Measurements from ENCODE around the gene MDM4. TPM values are rescaled to one million over a fixed set of nuclear protein-coding genes. Genes with fewer than 3 reads are reported as not detected.
"Not testable (repeated sequence)": the region's sequence is repeated elsewhere in the genome, so short reads cannot be mapped to it uniquely, and the experiment has no call there.

MDM4 gene
- total RNA-seq, 3 donors from 2014 or later = 57.4 to 70.3 (median 66.0) TPM

DNA sequence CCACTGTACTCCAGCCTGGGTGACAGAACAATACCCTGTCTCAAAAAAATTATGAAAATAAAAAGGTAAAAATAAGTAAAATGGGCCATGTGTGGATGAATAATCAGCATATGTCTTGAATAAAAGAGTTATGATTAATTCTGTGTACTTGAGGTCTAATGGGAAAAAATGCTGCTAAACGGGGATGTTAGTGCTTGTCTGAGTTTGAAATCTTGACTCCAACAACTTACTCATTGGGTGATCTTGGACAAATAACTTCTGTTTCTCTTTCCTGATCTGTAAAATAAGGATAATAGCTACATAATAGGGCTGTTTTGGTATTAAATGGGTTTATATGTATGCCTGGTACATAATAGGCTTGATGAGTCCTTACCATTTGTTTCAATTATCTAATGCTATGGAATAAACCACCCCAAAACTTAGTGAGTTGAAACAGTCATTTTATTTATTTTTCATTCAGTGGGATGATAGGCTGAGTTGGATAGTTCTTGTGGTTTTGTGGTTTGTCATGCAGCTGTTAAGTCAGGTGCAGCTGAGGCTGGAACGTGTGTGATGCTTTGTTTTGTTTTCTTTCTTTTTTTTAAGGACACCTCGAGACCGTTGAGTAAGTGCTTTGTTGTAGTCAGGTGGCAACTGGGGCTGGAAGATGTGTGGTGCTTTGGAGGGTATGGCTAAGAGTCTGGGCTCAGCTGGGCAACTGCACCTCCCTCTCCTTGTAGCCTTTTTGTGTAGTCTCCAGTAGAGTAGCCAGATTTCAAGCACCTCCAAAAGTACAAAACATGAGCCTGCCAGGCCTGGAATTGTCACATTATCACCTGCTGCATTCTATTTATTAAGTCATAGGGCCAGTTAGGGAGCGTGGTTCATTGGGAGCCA, 4.9 kb downstream of the MDM4 start:
- Mint-ChIP-seq H3K4me1 (ENCODE audit: low read depth) (peaks cover 69% of the 10 kb centered on the region), H3K4me3 (peak overlapping the region; percentile 59), H3K9me3 (peaks cover 10% of the 10 kb centered on the region), H3K36me3 (ENCODE audit: insufficient read depth) (peaks cover 36% of the 10 kb centered on the region), H3K27me3 (ENCODE audit: low read depth) (no peaks in the 10 kb centered on the region)
- DNase-seq (peak; percentile 25), ATAC-seq (peak; percentile 58 to 60)

DNA sequence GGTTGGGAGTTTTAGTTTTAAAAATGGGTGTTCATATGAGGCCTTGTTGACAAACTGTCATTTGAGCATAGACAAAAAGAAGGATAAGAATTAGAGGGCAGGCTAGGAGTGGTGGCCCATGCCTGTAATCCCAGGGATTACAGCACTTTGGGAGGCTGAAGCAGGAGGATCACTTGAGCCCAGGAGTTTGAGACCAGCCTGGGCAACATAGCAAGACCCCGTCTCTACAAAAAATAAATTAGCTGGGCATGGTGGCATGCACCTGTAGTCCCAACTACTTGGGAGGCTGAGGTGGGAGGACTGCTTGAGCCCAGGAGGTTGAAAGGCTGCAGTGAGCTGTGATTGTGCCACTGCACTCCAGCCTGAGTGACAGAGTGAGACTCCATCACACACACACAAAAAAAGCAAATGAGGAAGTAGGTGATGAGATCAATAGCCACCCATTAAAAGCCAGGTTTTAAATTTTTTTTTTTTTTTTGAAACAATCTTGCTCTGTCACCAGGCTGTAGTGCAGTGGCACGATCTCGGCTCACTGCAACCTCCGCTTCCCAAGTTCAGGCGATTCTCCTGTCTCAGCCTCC, 5.8 kb downstream of the MDM4 start:
- not testable (repeated sequence) for ATAC-seq; DNase-seq; H3K27me3 Mint-ChIP-seq (ENCODE audit: low read depth); H3K4me3 Mint-ChIP-seq
- peaks cover 38% of the 10 kb centered on the region for H3K36me3 Mint-ChIP-seq (ENCODE audit: insufficient read depth)
- H3K4me1 Mint-ChIP-seq (ENCODE audit: low read depth) = peaks cover 68% of the 10 kb centered on the region
- H3K9me3 Mint-ChIP-seq = peaks cover 10% of the 10 kb centered on the region

DNA sequence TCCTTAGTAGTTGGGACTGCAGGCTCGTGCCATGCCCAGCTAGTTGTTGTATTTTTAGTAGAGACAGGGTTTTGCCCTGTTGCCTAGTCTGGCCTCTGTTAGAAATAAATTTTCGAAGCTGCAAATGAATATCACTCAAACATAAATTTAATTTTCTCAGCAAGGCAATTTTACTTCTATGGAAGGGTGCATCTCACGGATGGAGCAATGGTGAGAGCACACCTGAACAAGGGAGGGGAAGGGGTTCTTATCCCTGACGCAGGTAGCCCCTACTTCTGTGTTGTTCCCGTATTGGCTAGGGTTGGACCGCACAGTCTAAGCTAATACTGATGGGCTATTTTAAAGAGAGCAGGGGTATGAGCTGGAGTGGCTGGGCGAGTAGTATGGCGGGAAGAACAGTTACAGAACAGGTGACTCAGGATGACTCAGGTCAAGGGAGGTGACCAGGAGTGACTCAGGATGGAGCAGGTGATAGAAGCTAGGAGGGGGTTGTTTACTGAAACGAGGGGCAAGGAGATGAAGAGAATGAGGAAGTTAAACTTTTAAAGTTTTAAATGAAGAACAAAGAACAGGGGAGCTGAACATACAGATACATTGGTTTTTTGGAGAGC, 7.5 kb downstream of the MDM4 start:
- ATAC-seq (peak; percentile 30 to 40), DNase-seq (no peak)
- Mint-ChIP-seq H3K4me3 (no peak overlapping the region), H3K36me3 (ENCODE audit: insufficient read depth) (peaks cover 39% of the 10 kb centered on the region), H3K4me1 (ENCODE audit: low read depth) (peaks cover 52% of the 10 kb centered on the region), H3K9me3 (peaks cover 10% of the 10 kb centered on the region), H3K27me3 (ENCODE audit: low read depth) (no peaks in the 10 kb centered on the region)

DNA sequence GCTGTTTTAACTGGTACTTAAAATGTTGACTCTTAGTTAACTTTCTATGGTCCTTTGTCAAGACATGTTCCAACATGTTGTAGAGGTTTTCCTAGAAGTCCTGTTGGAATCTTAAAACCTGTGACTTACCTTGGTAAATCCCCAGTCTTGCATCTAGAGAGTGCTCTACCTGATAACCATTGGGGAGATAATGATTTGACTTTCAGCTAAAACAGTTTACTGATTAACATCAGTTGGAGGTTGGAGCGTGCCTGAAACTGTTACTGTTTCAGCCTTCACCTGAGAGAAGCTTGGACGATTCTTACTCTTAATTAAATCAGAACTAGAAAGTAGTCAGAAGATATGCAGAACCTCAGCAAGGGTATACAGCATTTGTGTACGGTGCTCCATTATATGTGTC, 8.8 kb downstream of the MDM4 start:
- Mint-ChIP-seq H3K36me3 (ENCODE audit: insufficient read depth) (peaks cover 39% of the 10 kb centered on the region), H3K9me3 (peaks cover 10% of the 10 kb centered on the region), H3K4me1 (ENCODE audit: low read depth) (peaks cover 39% of the 10 kb centered on the region), H3K27me3 (ENCODE audit: low read depth) (no peaks in the 10 kb centered on the region), H3K4me3 (peak overlapping the region; percentile 0)
- ATAC-seq (peak in 1 of 2 donors; percentile 20), DNase-seq (no peak)

DNA sequence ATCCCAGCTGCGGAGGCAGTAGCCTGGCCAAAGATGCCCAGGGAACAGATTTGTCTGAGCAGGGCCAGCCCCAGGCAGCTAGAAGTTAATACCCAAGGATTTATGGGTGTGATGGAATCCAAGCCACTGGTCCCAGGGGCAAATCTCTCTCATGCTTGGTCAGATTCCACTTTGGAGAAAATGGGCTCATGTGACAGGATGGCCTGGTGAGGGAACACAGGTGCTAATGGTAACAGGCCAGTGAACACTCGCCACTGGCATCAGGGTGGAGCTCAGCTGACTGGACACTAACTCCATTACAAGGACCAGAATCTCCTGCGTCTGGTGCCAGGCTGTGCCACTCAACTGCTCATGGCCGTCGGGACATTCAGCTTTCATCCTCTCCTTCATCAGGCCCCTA, 12.0 kb downstream of the MDM4 start:
- H3K4me3 Mint-ChIP-seq = no peak overlapping the region
- DNase-seq = no peak
- peaks cover 10% of the 10 kb centered on the region for H3K9me3 Mint-ChIP-seq
- peaks cover 49% of the 10 kb centered on the region for H3K36me3 Mint-ChIP-seq (ENCODE audit: insufficient read depth)
- H3K27me3 Mint-ChIP-seq (ENCODE audit: low read depth) = no peaks in the 10 kb centered on the region
- H3K4me1 Mint-ChIP-seq (ENCODE audit: low read depth) = peaks cover 31% of the 10 kb centered on the region
- no peak for ATAC-seq

DNA sequence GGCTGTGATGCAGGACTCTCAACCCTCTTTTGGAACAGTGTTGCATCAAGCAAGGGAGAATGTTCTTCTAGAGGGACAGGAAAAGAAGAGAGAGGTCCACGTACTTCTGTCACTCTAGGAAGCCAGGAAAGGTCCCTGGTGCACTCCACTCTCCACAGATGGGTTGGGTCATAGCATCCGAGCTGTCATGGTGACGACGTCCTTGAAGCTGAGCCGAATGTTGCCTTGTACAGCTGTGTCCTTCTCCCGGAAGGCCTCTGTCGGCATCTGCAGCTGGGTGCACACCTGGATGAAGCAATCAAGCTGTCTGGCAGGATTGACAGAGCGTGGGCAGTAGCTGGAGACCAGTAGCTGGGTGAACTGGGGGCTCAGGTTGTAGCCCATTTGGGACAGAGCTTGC, 12.5 kb downstream of the MDM4 start:
- ATAC-seq = no peak
- Mint-ChIP-seq H3K9me3 (peaks cover 7% of the 10 kb centered on the region), H3K36me3 (ENCODE audit: insufficient read depth) (peaks cover 46% of the 10 kb centered on the region), H3K4me1 (ENCODE audit: low read depth) (peaks cover 29% of the 10 kb centered on the region), H3K4me3 (no peak overlapping the region), H3K27me3 (ENCODE audit: low read depth) (no peaks in the 10 kb centered on the region)
- no peak for DNase-seq

DNA sequence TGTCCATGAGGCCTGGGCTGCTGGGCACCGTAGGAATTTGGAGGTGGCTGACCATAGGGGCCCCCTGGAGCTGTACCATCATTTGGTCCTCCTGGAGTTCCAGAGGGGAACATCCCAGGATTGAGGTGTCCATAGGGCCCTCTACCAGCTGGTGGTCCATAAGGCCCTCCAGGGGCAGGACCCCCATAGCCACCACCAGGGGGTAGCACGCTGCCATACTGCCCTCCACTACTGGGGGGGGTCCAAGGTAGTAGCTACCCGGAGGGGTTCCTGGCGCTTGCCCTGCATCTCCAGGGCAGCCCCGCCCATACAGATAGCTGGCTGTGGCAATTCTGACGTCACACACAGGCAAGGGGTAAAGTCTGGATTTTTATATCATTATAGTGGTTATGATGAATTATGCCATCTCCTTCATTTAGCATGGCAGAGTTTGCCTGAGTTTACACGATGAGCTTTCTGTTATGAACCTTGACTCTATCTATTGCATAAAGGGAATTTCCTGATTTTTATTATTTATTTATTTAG, 13.2 kb downstream of the MDM4 start:
- DNase-seq (no peak), ATAC-seq (no peak)
- Mint-ChIP-seq H3K4me1 (ENCODE audit: low read depth) (peaks cover 22% of the 10 kb centered on the region), H3K36me3 (ENCODE audit: insufficient read depth) (peaks cover 43% of the 10 kb centered on the region), H3K9me3 (peaks cover 4% of the 10 kb centered on the region), H3K4me3 (no peak overlapping the region), H3K27me3 (ENCODE audit: low read depth) (no peaks in the 10 kb centered on the region)

DNA sequence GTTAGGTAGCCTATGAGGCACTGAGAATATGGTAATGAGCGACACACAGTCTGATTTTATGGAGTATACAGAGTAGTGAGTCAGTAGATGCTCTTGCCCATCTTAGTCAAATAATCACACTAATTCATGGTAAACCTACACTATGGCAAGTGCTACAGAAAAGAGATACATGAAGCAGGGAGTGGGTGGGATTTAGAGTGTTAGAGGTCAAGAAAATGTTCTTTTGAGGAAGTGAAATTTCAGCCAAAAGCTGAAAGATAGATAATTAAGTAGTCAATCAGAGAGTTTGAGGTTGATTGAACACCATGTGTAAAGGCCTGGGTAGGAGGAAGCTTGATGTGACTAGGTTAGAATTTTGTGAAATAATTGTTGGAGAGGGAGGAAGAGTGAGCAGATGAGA, 14.7 kb downstream of the MDM4 start:
- ATAC-seq (peak in 1 of 2 donors; percentile 28), DNase-seq (no peak)
- Mint-ChIP-seq H3K4me1 (ENCODE audit: low read depth) (peaks cover 16% of the 10 kb centered on the region), H3K36me3 (ENCODE audit: insufficient read depth) (peaks cover 38% of the 10 kb centered on the region), H3K9me3 (no peaks in the 10 kb centered on the region), H3K27me3 (ENCODE audit: low read depth) (no peaks in the 10 kb centered on the region), H3K4me3 (no peak overlapping the region)

DNA sequence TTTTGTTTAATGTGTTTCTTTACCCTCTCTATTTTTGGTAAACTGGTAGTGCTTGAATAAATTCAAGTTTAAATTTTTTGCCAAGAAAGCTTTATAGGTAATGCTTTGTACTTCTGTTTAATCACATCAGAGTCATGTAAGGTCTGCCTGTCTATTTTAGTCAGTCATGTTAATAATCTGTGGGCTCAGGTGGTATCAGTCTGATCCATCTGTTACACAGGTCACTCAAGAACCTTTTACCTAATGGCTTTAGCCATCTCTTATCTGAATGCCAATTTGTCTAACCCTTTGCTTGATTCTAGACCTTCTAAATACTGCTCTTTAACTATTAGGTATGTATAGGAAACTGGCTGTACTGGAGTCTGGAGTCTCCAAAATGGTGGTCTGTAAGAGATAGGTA, 16.6 kb downstream of the MDM4 start:
- ATAC-seq (no peak), DNase-seq (no peak)
- no peaks in the 10 kb centered on the region for H3K27me3 Mint-ChIP-seq (ENCODE audit: low read depth)
- H3K9me3 Mint-ChIP-seq = no peaks in the 10 kb centered on the region
- H3K4me1 Mint-ChIP-seq (ENCODE audit: low read depth) = peaks cover 18% of the 10 kb centered on the region
- H3K4me3 Mint-ChIP-seq = no peak overlapping the region
- peaks cover 44% of the 10 kb centered on the region for H3K36me3 Mint-ChIP-seq (ENCODE audit: insufficient read depth)

DNA sequence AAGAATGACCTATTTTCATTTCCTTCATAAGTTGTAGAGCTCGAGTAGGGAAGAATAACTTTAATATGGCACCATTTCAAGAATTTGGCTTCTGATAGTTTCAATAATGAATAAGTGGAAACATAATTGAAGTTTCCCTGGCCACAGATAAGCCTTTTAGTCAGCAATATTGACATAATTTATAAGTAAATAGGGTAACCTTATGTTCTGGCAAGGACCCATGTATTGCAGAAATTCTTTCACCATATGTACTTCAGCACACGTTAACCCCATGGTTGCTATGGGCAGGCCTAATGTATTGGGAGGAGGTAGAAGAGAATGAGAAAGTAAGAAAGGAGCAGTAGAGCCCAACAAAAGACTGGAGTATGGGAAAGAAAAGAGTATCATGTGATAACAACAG, 25.4 kb downstream of the MDM4 start:
- DNase-seq (no peak), ATAC-seq (no peak)
- no peak overlapping the region for H3K4me3 Mint-ChIP-seq
- peaks cover 49% of the 10 kb centered on the region for H3K4me1 Mint-ChIP-seq (ENCODE audit: low read depth)
- H3K9me3 Mint-ChIP-seq = no peaks in the 10 kb centered on the region
- H3K27me3 Mint-ChIP-seq (ENCODE audit: low read depth) = no peaks in the 10 kb centered on the region
- peaks cover 60% of the 10 kb centered on the region for H3K36me3 Mint-ChIP-seq (ENCODE audit: insufficient read depth)

DNA sequence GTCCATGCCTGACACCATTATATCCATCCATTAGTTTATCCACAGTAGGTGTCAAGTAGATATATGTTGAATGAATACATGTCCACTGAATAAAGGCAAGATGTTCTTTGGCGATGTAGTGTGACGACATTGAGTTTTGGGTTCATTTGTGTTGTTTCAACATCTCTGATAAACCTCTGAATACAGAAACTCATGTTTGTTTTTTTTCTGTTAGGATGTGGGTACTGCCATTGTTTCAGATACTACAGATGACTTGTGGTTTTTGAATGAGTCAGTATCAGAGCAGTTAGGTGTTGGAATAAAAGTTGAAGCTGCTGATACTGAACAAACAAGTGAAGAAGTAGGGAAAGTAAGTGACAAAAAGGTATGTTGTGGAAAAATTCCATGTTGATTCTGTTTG, 28.1 kb downstream of the MDM4 start:
- H3K4me3 Mint-ChIP-seq = peak overlapping the region; percentile 5
- ATAC-seq = peak; percentile 92 to 96

DNA sequence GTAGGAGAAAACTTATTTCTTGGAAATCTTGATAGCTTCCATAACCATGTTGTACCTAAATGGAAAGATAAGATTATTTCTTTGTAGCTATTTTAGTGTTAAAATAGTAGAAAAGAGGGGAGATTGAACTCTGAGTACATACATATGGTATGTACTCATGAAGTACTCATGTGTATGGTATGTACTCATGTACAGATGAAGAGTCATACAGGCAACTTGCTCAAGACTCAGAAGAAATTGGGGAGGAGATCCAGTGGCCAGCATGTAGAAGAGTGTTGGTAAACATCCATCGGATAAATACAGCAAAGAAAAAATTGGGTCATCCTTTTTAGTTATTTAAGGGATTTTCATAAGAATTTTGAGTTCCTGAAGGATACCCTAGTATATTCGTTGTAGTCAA, 29.0 kb downstream of the MDM4 start:
- Mint-ChIP-seq H3K4me1 (ENCODE audit: low read depth) (peaks cover 52% of the 10 kb centered on the region), H3K9me3 (no peaks in the 10 kb centered on the region), H3K27me3 (ENCODE audit: low read depth) (no peaks in the 10 kb centered on the region), H3K4me3 (no peak overlapping the region), H3K36me3 (ENCODE audit: insufficient read depth) (peaks cover 70% of the 10 kb centered on the region)
- ATAC-seq (no peak), DNase-seq (no peak)

More for the DNA sequence above, 28.1 kb downstream of the MDM4 start:
- Mint-ChIP-seq H3K27me3 (ENCODE audit: low read depth) (no peaks in the 10 kb centered on the region), H3K9me3 (no peaks in the 10 kb centered on the region), H3K36me3 (ENCODE audit: insufficient read depth) (peaks cover 64% of the 10 kb centered on the region), H3K4me1 (ENCODE audit: low read depth) (peaks cover 52% of the 10 kb centered on the region)
- DNase-seq = no peak

DNA sequence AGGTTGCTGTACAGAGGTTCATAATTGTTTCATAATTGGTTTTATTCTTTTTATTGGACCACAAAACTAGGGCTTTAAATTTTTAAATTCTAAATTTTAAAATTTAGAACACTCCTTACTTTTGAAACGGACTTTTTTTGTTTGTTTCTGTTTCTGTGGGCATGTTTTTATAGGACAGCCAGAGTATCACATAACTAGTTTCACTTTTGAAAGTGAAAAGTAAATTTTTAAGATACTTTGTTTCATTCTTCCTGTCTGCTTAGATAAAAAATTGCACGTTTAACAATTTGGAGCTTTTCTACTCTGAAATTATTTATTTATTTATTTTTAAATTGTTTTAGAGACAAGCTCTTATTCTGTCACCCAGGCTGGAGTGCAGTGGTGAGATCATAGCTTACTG, 29.7 kb downstream of the MDM4 start:
- H3K4me1 Mint-ChIP-seq (ENCODE audit: low read depth) = peaks cover 52% of the 10 kb centered on the region

DNA sequence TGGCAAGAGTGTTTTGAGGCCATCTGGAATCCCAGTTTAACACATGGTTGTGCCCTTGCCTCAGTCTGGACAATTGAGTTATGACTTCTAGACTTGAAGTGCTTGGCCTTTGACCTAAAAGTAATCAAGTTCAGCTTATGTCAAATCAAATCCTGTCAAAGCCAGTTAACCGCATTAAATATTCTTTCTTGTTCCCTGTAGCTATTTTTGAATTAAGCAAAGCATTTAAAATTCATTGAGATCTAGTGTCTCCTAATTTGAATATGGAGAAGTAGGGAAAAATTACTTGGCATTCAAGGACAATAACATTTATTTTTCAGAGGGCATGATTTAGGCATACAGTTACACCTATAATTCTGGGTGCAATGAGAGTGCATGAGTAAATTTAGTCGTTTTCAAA, 32.1 kb downstream of the MDM4 start:
- H3K4me3 Mint-ChIP-seq = no peak overlapping the region
- no peaks in the 10 kb centered on the region for H3K9me3 Mint-ChIP-seq
- DNase-seq (no peak), ATAC-seq (no peak)
- no peaks in the 10 kb centered on the region for H3K27me3 Mint-ChIP-seq (ENCODE audit: low read depth)
- peaks cover 57% of the 10 kb centered on the region for H3K36me3 Mint-ChIP-seq (ENCODE audit: insufficient read depth)
- H3K4me1 Mint-ChIP-seq (ENCODE audit: low read depth) = peaks cover 34% of the 10 kb centered on the region

More for the DNA sequence above, 29.7 kb downstream of the MDM4 start:
- DNase-seq (no peak), ATAC-seq (no peak)
- peaks cover 70% of the 10 kb centered on the region for H3K36me3 Mint-ChIP-seq (ENCODE audit: insufficient read depth)
- H3K4me3 Mint-ChIP-seq = peak overlapping the region; percentile 4
- no peaks in the 10 kb centered on the region for H3K27me3 Mint-ChIP-seq (ENCODE audit: low read depth)
- no peaks in the 10 kb centered on the region for H3K9me3 Mint-ChIP-seq

All from activated T-cell treated with anti-CD3 and anti-CD28 coated beads, Interleukin-2, amount 50 U/mL, for 4 hours (primary cell).